Type B pancreatic cell (in vitro differentiated cells): Measurements from ENCODE around the gene CSAD. TPM values are rescaled to one million over a fixed set of nuclear protein-coding genes. Genes with fewer than 3 reads are reported as not detected.
"Not testable (repeated sequence)": the region's sequence is repeated elsewhere in the genome, so short reads cannot be mapped to it uniquely, and the experiment has no call there.

Experiments
- DNase-seq: peaks from one replicate; pipeline ENCODE4 v3.0.0; 2021; ENCODE audit warnings: mixed read lengths; ENCODE audit not compliant: unreplicated experiment; ENCODE audit errors: extremely low spot score
- H3K27ac Mint-ChIP-seq: 2 replicates; pipeline ENCODE4 v1.8.0; 2021; ENCODE audit warnings: mild to moderate bottlenecking, mixed read lengths
- H3K27me3 Mint-ChIP-seq: 2 replicates; pipeline ENCODE4 v1.8.0; 2021; ENCODE audit warnings: mixed read lengths
- H3K36me3 Mint-ChIP-seq: 2 replicates; pipeline ENCODE4 v1.8.0; 2021; ENCODE audit warnings: mixed read lengths
- H3K4me1 Mint-ChIP-seq: one replicate; pipeline ENCODE4 v1.8.0; 2021; ENCODE audit warnings: mixed read lengths; ENCODE audit not compliant: unreplicated experiment
- H3K4me3 Mint-ChIP-seq: 2 replicates; pipeline ENCODE4 v1.8.0; 2021; ENCODE audit warnings: mild to moderate bottlenecking, mixed read lengths
- H3K9me3 Mint-ChIP-seq: 2 replicates; pipeline ENCODE4 v1.8.0; 2021; ENCODE audit warnings: mixed read lengths
- CTCF ChIP-seq: fragments of 200-600 bp; sonication (generic); conservative IDR thresholded peaks from 2 replicates; pipeline ENCODE4 v1.5.0; 2021; ENCODE audit warnings: antibody characterized with exemption, mild to moderate bottlenecking
- total RNA-seq: library from RNA; stranded (reverse); gene quantifications from 2 replicates; pipeline ENCODE4 v1.2.1, GENCODE V29; 2021; ENCODE audit warnings: low replicate concordance

The CSAD gene
- total RNA-seq, 1 donor from 2014 or later = 49.3 TPM

GRCh38 chr12:53179687-53180219 is 972 bp downstream of the CSAD start:
- Mint-ChIP-seq H3K27me3 (no peaks in the 10 kb centered on the region), H3K9me3 (no peaks in the 10 kb centered on the region)

GRCh38 chr12:53178803-53179202 is 1.9 kb downstream of the CSAD start:
- peaks cover 50% of the 10 kb centered on the region for H3K4me1 Mint-ChIP-seq
- H3K27ac Mint-ChIP-seq = peak overlapping the region; percentile 98
- H3K4me3 Mint-ChIP-seq = peak overlapping the region; percentile 94
- not testable (repeated sequence) for H3K9me3 Mint-ChIP-seq, DNase-seq, H3K27me3 Mint-ChIP-seq
- H3K36me3 Mint-ChIP-seq = peaks cover 24% of the 10 kb centered on the region

More at GRCh38 chr12:53179687-53180219, 972 bp downstream of the CSAD start:
- Mint-ChIP-seq H3K4me1 (peaks cover 51% of the 10 kb centered on the region), H3K36me3 (peaks cover 29% of the 10 kb centered on the region), H3K27ac (peak overlapping the region; percentile 98), H3K4me3 (peak overlapping the region; percentile 94)
- no peak for DNase-seq
- TF ChIP-seq CTCF = no peak

- H3K4me3 Mint-ChIP-seq, H3K27me3 Mint-ChIP-seq, DNase-seq, H3K27ac Mint-ChIP-seq, H3K9me3 Mint-ChIP-seq: not testable (repeated sequence)
- H3K36me3 Mint-ChIP-seq = peaks cover 13% of the 10 kb centered on the region
- H3K4me1 Mint-ChIP-seq = peaks cover 38% of the 10 kb centered on the region
Measured at GRCh38 chr12:53177447-53177846, 3.3 kb downstream of the CSAD start.

GRCh38 chr12:53176750-53177149 is 4.0 kb downstream of the CSAD start:
- H3K9me3 Mint-ChIP-seq = no peaks in the 10 kb centered on the region
- DNase-seq = no peak
- H3K4me1 Mint-ChIP-seq = peaks cover 33% of the 10 kb centered on the region
- peaks cover 9% of the 10 kb centered on the region for H3K36me3 Mint-ChIP-seq
- no peak overlapping the region for H3K4me3 Mint-ChIP-seq
- no peak overlapping the region for H3K27ac Mint-ChIP-seq
- no peaks in the 10 kb centered on the region for H3K27me3 Mint-ChIP-seq
- no peak for TF ChIP-seq CTCF

- Mint-ChIP-seq H3K27me3 (no peaks in the 10 kb centered on the region), H3K9me3 (no peaks in the 10 kb centered on the region), H3K36me3 (peaks cover 11% of the 10 kb centered on the region), H3K27ac (no peak overlapping the region), H3K4me1 (peaks cover 28% of the 10 kb centered on the region), H3K4me3 (no peak overlapping the region)
- TF ChIP-seq CTCF = peak; percentile 48
- DNase-seq = no peak
Measured at GRCh38 chr12:53174881-53175491, 5.7 kb downstream of the CSAD start.

- no peak for TF ChIP-seq CTCF
- H3K4me1 Mint-ChIP-seq = peaks cover 18% of the 10 kb centered on the region
- no peak overlapping the region for H3K4me3 Mint-ChIP-seq
- peak overlapping the region; percentile 37 for H3K27ac Mint-ChIP-seq
- no peaks in the 10 kb centered on the region for H3K9me3 Mint-ChIP-seq
- no peak for DNase-seq
- H3K36me3 Mint-ChIP-seq = peaks cover 7% of the 10 kb centered on the region
- no peaks in the 10 kb centered on the region for H3K27me3 Mint-ChIP-seq
Measured at GRCh38 chr12:53173085-53173715, 7.5 kb downstream of the CSAD start.
